Stimulated activated CD4-positive, alpha-beta T cell treated with anti-CD3 and anti-CD28 coated beads, Interleukin-4, amount 100 ng/mL, for 1 hour (primary cell): ENCODE data around the gene TIAM2.
"Not testable (repeated sequence)": the region's sequence is repeated elsewhere in the genome, so short reads cannot be mapped to it uniquely, and the experiment has no call there.

ENCODE experiments used
- DNase-seq: peaks from one replicate; pipeline ENCODE4 v3.0.0-alpha.2; 2020

TIAM2 gene

DNA sequence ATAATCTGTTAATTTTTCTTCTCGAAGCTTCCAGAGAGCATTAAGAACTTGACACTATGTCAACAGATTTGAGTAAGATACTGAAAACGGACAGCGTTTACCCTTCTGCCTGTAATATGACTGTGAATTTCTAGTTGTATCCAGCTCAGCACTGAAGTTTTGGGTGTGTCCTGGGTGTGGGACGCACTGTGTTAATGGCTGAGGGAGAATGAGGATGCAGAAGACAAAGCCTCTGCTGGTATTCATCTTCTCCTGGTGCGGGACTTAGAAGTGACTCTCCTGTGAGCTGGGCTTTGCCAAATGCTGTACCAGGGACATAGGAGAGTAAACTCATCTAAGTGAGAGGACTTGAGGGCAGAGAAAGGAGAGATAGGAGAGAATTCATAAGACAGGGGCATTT is 178.4 kb downstream of the TIAM2 start:
- no peak for DNase-seq

DNA sequence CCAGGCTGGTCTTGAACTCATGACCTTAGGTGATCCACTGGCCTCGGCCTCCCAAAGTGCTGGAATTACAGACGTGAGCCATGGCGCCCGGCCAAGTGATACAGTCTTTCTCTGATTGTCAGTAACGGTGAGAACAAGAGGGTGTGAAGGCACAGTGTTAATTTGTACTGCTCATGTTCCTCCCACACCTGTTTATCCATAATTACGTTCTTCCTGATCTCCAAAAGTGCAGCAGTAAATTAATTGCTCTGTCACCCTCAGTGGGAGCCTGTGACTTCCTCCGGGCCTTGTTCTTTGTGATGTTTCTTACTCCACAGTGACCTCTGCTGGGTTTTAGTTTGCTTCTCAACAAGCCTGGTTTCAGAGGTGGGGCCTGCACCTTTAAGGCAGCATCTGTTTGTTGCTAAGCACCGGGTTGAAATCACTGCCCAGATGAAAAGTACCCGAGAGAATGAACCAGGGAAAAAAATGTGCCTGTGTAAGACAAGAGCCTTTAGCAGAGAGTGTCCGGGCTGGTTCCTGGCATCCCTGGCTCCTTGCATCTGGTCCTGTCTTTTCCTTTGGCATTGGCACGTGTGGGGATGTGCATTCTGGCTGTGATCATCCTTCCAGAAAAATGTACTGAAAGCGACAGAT is 179.6 kb downstream of the TIAM2 start:
- DNase-seq: peak; percentile 47

DNA sequence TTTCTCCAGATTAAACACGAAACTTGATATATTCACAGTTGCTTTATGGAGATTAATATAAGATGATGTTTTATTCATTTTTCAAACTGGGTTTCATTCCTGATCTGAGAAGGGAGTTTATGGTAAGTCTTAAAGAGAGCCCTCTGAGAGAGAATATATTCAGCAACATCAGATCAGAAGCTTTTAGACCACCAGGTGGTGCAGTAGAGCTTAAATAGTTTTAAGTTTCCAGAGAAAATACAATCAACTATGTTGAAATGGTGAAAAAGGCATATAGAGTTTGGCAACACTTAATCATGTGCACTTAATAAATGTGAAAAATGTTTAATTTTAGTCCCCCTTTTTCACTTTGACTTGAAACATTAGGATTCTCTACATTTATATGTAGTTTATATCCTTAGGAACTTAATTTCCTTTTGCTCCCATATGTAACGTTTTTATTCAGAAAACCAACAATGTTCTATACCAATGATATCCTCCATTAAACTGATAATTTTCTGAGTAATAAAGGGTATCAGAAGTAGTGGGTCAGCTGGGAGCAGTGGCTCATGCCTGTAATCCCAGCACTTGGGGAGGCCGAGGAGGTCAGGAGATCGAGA is 182.3 kb downstream of the TIAM2 start:
- DNase-seq: no peak

DNA sequence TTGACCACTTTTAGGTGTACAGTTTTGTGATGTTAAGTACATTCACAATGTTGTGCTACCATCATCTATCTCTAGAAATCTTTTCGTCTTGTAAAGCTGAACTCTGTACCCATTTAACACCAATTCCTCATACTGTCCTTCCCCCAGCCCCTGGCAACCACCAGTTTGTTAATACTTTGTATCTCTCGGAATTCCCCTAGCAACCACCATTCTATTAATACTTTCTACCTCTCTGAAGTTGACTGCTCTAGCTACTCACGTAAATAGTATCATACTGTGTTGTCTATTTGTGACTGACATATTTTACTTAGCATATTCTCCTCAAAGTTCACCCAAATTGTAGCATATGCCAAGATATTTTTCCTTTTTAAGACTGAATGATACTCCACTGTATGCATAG is 186.4 kb downstream of the TIAM2 start:
- DNase-seq: no peak

DNA sequence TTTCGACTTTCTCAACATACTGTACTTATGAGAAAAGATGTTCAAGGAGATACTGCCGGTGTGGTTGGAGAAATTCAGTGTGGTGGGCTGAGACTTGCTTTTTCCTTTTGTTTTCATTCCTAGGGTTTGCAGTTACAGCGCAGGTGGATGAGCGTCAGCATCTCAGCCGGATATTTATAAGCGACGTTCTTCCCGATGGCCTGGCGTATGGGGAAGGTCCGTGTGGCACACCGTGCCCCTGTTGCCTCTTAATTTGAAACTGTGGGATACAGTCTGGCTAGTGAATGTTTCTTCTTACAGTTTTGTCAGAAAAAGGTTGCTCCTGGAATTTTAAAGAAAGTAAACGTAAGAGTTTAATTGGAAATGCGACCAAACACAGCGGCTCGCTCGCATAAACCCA is 187.0 kb downstream of the TIAM2 start:
- no peak for DNase-seq

DNA sequence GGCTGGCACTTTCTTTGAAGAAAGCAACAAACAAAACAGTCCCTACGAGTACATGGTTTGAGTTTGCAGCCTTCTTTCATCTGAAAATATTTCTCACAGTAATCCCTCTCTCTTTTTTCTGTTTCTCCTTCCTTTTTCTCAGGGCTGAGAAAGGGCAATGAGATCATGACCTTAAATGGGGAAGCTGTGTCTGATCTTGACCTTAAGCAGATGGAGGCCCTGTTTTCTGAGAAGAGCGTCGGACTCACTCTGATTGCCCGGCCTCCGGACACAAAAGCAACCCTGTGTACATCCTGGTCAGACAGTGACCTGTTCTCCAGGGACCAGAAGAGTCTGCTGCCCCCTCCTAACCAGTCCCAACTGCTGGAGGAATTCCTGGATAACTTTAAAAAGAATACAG is 188.0 kb downstream of the TIAM2 start:
- no peak for DNase-seq

DNA sequence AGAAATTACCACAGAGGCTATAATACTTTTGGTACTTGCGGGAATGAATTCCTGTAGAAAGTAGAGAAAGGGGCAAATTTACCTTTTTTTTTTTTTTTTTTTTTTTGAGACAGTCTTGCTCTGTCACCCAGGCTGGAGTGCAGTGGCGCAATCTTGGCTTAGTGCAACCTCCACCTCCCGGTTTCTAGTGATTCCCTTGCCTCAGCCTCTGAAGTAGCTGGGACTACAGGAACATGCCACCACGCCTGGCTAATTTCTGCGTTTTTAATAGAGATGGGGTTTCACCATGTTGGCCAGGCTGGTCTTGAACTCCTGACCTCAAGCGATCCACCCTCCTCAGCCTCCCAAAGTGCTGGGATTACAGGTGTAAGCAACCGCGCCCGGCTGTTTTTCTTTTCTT is 189.9 kb downstream of the TIAM2 start:
- not testable (repeated sequence) for DNase-seq

DNA sequence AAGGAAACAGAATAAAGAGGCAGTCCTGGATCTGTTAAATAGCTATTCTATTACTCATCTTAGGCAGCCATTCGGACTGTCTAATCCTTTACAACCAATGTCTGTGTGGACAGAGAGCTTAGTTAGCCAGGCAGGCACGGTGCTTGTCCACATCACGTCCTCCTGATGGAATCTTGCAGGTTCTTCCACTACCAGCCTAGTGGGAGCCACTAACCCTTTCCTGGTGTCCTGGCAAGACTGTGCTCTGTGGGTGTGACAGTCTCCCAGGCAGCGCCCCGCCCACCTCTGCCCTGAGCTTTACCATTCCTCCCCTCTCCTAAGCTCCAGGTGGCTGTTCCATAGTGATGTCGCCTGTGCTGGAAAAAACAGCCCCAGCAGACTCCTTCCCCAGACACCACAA is 190.4 kb downstream of the TIAM2 start:
- peak; percentile 20 for DNase-seq

DNA sequence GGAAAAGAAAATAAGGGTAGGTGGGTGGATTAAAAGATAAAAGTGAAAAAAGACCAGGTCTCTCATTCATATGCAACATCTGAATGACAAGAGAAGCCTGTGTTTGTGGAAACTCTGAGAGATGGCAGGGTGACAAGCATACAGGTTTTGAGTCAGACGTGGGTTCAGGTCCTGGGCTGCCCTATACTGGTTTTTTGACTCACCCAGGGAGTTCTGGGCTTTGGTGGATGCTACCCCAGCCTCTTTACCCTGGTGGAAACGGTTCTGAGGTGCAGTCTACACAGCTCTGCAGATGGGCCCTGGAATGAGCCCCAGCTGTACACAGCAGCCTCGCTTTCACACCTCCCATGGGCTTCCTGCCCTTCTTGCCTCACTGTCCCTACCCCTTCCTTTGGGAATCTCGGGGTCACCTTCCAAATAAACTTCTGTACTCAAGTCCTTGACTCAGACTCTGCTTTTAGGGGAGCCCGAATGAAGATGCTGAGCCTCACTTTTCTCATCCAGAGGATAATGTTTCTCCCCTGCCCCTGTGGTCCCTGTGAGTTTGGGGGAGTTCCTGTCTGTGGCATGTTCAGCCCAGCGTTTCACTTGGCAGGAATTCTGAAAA is 191.0 kb downstream of the TIAM2 start:
- peak; percentile 53 for DNase-seq

DNA sequence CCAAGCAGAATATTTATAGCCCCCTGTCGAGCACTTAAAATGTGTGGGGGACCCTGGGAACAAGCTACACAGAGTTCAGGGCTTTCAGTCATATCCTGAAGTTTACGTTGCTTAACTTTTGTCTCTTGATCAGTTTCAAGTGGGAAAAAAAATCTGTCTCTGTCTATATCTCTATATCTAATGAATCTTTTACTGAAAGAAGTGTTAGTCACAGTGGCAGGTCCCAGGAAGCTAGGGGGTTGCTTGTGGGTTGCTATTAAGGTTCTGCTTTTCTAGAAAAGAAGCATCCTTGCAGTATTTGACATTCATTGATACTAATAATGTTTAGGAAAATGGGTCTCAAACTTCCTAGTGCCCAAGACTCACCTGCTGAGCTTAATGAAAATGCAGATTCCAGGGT is 192.0 kb downstream of the TIAM2 start:
- no peak for DNase-seq

DNA sequence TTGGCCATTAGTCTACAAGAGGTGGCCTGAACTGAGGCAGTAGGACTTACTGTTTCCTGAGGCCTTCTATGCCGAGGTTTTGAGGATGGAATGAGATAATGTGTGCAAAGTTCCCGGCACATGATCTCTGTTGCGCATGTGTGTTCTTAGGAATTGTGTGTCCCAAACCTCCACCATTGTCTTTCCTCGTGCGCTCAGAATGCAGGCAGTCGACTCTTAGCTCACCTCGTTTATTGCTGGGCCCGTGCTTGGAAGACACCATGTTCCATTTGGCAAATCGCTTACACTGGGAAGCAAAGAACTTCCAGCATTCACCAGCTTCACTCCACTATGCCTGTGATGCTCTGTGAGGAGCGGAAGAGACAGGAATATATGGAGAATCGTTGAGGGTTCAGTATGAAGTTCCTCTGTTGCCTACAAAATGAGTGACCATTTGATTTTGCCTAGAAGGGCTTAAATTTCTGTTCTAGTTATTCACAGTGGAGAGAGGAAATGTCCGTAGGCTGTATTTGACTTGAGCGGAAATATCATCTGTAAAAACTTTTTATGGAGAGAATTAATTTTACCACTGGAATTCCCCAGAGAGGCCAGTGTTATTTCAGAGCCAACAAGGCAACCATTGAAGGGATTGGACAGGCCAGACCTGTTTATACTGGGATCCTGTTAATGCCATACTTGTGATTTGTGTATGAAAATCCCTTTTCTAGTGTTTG is 193.0 kb downstream of the TIAM2 start:
- no peak for DNase-seq

DNA sequence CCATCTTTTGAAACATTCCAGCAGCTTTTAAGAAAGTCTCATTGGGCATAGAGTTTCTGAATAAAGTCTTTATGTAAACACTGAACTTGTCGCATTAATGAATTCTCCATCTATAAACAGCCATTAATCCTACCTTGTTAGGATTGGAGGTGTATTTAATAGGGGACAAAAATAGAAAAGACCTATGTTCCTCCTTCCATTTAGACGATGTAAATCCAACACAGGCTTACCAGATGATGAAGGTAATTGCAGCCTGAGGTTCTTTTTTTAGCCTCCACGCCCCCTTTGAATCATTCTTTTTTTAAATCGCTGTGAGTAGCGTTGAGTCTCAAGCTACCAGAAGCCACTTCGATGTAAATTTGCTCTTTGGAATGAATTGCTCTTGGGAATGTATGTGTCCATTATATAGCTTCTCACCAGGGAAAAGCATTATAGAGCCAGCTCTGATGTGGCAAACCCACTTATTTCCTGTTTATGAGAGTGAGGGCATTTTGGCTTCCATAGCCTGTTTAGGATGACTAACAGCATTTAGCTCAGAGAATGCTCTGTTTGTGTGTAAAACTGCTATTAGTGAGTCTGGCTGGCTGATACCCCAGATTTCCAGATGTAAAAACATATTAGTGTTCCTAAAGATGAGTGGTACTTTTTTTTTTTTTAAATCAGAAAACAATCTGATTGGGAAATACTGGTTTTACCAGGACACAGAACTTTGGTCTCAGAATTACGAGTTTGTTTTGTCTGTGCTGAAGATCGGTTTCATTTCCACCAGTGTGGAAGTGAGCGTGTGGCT is 193.8 kb downstream of the TIAM2 start:
- no peak for DNase-seq

DNA sequence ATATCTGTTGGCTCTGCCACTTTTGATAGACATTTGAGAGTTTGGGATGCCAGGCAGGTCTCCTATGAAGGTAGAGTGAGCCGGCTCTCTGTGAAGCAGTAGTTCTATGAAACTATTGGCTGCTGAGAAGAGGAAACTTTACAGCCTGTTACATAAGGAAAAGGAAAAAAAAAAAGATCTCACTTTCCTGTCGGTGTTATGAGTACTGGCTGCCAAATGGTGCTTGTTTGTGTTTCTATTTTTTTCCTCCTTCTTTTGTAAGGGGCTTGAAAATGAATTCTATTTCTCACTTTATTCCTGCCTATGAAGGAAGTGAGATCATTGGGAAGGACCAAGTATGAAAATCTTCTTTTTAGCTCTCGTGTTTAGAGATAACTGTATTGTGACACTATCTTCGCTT is 195.6 kb downstream of the TIAM2 start:
- no peak for DNase-seq

DNA sequence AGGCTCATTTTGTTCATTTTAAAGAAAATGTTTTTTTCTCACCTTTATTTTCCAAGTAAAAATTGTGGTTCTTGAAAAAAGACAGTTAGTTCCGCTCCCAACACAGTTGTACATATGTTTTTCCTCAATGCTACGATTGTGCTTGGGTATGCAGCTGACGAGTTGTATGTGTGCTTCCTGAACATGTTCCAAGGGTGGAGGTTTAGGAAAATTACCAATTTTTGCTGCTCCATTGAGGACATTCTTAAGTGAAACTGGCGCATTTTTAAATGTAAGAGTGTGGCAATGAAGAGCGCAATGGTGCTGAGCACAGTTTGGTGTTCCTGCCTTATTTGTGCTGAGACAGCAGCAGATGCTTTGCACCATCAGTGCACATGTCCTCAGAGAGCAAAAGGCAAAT is 198.4 kb downstream of the TIAM2 start:
- DNase-seq: no peak

DNA sequence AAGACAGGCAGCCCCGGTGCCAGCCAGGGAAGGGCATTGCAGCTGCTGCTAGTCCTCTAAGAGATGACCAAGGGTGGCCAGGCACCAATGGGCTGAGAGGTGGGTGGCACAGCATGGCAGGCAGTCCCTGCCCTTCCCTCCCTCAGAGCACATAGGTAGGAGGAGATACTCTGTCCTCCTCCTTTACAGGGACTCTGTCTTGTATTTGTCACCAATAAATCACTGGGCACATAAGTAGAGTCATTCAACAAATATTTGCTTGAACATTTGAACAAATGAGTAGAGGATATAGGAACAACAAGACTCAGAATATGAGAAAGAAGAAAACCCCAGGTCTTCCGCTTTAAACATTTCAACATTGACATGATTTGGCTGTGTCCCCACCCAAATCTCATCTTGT is 199.3 kb downstream of the TIAM2 start:
- DNase-seq: no peak

DNA sequence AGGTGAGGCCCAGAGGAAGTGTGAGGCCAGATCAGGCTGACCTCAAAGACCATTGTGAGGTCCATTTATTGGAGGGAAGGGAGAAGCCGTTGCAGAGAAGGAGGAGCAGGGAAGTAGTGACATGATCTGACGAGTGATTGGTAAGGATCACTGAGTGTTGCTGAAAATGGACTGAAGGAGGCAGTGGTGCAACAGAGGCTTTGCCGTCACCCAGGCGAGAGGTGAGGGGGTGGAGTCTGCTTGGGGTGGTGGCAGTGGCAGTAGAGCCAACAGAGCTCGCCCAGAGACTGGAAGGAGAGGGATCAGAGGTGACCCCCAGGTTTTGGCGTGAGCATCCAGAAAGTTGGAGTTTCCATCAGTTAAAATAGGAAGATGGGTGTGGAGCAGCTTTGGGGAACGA is 200.8 kb downstream of the TIAM2 start:
- no peak for DNase-seq

DNA sequence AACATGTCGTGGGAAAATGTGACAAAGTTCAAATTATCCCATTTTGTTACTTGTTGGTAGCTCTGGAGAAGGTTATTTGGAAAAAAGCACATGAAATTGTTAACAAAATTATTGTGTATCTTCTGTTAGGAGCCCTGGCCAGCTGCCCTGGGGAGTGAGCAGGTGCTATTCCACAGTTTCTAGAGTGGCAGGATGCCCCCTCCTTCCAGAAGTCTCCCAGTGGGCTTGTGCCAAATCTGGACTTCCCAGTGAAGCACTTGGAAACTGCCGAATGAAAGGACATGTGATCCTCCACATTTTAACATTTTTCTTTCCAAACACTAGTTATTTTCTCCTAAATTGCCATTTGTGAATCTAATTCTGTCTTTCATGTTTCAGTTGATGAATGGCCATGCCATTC is 201.8 kb downstream of the TIAM2 start:
- no peak for DNase-seq

DNA sequence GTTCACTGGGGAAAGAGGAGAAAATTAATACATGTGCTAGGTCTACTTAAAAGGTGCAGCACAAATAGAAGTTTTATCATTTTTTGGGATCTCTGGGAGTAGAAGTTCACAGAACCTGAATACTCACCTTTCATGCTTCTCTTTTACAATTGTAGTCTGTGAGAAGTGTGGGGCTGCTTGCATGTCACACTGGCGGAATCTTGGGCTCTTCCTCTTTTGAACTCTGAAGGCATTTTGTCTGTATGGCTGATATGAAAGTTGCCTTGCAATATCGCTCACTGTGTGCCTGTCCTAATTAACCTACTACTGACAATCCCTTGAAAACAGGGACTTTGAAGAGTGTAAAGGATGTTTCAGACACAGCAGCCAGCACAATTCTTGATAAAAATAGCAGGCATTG is 202.8 kb downstream of the TIAM2 start:
- DNase-seq: no peak

DNA sequence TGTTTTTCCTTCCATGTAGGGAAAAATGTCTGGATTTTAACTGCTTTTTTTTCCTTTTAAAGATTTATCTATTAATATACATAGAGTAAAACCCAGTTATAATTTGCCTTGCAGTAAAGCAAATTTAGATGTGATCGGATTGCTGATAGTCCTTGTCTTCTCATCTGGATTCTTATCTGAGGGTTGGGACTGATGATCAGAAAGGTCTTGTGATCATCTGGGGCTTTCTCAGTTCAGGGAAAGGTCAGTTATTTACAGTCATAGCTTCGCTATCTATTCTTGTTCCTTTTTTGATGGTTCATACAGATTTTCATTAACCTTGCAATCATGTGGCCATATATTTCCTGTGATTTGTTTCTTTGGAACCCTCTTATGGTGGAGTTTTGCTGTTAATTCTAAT is 204.9 kb downstream of the TIAM2 start:
- DNase-seq: no peak

DNA sequence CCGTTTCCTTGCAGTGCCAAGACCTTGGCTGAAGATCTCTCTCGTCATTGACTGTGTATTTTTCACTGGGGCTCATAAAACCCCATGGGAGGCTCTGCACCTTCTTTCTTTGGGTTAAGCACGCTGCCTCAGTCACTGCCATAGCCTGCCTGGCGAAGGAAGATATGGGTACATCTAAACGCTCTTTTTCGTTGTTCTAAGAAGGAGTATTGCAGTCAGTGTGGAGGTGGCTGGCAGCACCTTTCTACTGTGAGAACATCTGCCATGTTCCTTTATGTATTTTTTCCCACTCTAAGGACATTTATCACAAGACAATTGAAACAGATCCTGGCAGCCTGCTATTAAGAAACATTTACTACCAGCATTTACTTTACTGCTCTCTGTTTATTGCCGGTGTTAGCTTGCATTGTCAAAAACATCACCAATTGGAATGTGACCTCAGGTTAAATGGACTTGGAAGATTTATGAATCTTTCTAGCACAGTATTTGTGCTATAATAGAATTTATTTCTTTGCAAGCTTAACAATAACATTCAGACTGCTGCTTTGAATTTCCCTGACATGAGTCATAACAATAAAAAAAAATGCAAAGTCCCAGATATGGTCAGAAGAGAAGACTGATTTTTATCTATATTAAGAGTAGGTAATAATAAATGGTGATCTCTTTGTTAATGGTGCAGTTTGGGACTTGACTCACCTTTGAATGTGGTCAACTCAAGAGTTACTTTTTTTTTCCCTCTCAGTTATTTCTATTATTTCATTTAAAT is 206.5 kb downstream of the TIAM2 start:
- no peak for DNase-seq

DNA sequence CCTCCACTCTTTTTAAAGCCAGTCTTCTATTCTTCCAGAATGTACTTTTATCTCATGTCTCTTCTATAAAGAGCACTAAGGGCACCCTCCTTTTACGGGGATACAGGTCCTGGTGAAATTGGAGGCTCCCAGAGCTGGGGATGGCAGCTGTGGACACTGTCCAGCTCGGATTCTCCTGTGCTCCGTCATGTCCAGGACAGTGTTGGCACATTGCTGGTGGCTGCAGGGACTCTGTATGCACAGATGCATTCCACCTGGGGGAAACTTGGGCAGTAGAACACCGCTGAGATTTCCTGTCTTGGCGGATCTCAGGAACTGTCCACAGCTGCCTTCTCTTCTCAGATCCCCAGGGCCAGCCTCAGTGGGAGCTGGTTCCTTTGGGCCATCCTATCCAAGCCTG is 212.1 kb downstream of the TIAM2 start:
- DNase-seq: no peak

DNA sequence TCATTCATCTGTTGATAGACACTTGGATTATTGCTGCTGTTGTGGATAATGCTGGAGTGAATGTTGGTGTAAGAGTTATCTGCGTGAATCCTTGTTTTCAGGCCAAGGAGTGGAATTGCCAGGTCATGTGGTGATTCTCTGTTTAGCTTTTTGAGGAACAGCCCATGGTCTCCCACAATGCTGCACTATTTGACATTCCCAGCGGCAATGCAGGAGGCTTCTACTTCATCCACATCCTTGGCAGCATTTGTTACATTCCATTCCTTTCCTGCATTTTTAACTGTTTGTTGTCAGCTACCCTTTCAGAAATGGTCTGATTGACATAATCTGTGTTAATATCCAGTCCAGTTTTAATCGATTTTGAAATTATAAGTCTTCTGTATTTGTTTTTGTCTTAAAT is 217.0 kb downstream of the TIAM2 start:
- no peak for DNase-seq
